Loucy (cell line): ENCODE data around the gene PVALB.

ENCODE experiments used
- H2AFZ ChIP-seq: fragments of 200-600 bp; sonication (generic); 2 replicates; pipeline ENCODE4 v1.6.0; 2016; ENCODE audit warnings: antibody characterized with exemption, mild to moderate bottlenecking, low read length, moderate library complexity
- H3F3A ChIP-seq: fragments of 200-600 bp; 2 replicates; pipeline ENCODE4 v1.6.0; 2016; ENCODE audit warnings: antibody characterized with exemption, low read depth, mild to moderate bottlenecking
- H3K27me3 ChIP-seq: fragments of 200-600 bp; sonication (generic); 2 replicates; pipeline ENCODE4 v1.6.1; 2014; ENCODE audit warnings: low read length, mild to moderate bottlenecking; ENCODE audit not compliant: insufficient read depth, poor library complexity, severe bottlenecking
- H3K36me3 ChIP-seq: fragments of 200-600 bp; sonication (generic); 2 replicates; pipeline ENCODE4 v1.6.1; 2016; ENCODE audit warnings: low read length; ENCODE audit not compliant: insufficient read depth
- H3K4me1 ChIP-seq: fragments of 200-600 bp; sonication (generic); 2 replicates; pipeline ENCODE4 v1.5.1; 2014; ENCODE audit warnings: low read length, mild to moderate bottlenecking; ENCODE audit not compliant: insufficient read depth, poor library complexity, severe bottlenecking
- H3K4me2 ChIP-seq: fragments of 200-600 bp; sonication (generic); 2 replicates; pipeline ENCODE4 v1.6.0; 2014; ENCODE audit warnings: antibody characterized with exemption, low read length, low read depth, mild to moderate bottlenecking; ENCODE audit not compliant: poor library complexity, severe bottlenecking
- H3K4me3 ChIP-seq: fragments of 200-600 bp; sonication (generic); 2 replicates; pipeline ENCODE4 v1.5.1; 2014; ENCODE audit warnings: low read length, mild to moderate bottlenecking, mixed read lengths; ENCODE audit not compliant: poor library complexity, severe bottlenecking
- H3K79me2 ChIP-seq: fragments of 200-600 bp; sonication (generic); 2 replicates; pipeline ENCODE4 v1.6.1; 2014; ENCODE audit warnings: low read length; ENCODE audit not compliant: insufficient read depth
- H3K9ac ChIP-seq: fragments of 200-600 bp; sonication (generic); 2 replicates; pipeline ENCODE4 v1.6.0; 2014; ENCODE audit warnings: mild to moderate bottlenecking, low read depth, low read length, moderate library complexity; ENCODE audit not compliant: poor library complexity, severe bottlenecking
- H3K9me2 ChIP-seq: fragments of 200-600 bp; sonication (generic); replicated peaks from 2 replicates; pipeline ENCODE4 v1.6.1; 2016; ENCODE audit warnings: low read depth, low read length, mixed read lengths
- H3K9me3 ChIP-seq: fragments of 200-600 bp; sonication (generic); 2 replicates; pipeline ENCODE4 v1.6.1; 2014; ENCODE audit warnings: mild to moderate bottlenecking, antibody characterized with exemption, low read length, low read depth; ENCODE audit not compliant: insufficient read depth
- H4K20me1 ChIP-seq: fragments of 200-600 bp; sonication (generic); 2 replicates; pipeline ENCODE4 v1.6.0; 2014; ENCODE audit warnings: antibody characterized with exemption, low read length, mild to moderate bottlenecking; ENCODE audit not compliant: insufficient read depth, poor library complexity, severe bottlenecking
- EZH2phosphoT487 ChIP-seq: fragments of 200-600 bp; IDR thresholded peaks from 2 replicates; pipeline ENCODE4 v1.6.1; 2018; ENCODE audit warnings: antibody characterized with exemption, mild to moderate bottlenecking, moderate library complexity, borderline replicate concordance
- TF ChIP-seq, protein P1 (sequence below): fragments of 200-600 bp; sonication (generic); conservative IDR thresholded peaks from 2 replicates; pipeline ENCODE4 v1.5.1; 2014; ENCODE audit warnings: mild to moderate bottlenecking, antibody characterized with exemption, low read length

PVALB gene

DNA sequence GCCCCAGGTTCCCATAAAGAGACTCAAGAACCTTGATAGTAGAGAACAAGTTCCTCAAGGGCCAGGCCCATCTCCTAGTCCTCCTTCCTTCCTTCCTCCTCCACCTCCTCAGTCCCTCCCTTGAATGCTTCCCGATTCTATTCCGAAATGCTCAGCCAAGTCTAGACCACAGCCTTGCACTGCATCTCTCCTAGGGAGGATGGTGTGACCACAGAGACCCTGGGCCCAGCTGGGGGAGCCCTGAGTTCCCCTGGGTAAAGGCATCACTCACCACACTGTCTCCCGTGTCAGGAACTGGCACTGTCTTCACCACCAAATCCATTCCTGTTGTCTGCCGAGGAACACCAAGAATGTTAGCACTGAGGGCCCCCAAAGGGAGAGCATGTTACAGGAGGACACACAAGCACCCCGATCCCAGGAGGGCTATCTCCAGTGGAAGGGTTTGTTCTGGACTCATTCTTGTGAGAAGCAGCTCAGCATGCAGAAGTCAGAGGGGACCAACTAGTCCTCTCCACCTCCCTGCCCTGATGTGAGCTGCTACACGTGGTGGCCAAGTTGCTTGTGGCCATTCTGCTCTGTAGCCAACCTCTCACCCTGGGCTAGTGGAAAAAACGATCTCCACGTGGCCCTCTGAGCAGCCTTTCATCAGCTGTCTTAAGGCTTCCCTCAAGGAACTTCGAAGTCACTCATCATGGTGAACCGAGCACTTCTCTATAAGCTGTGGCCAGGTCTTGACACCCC lies 49.6 kb downstream of the PVALB start:
- H3K27me3 ChIP-seq: no peaks in the 10 kb centered on the region
- TF ChIP-seq EZH2phosphoT487: no peak
- TF ChIP-seq, protein P1, sequence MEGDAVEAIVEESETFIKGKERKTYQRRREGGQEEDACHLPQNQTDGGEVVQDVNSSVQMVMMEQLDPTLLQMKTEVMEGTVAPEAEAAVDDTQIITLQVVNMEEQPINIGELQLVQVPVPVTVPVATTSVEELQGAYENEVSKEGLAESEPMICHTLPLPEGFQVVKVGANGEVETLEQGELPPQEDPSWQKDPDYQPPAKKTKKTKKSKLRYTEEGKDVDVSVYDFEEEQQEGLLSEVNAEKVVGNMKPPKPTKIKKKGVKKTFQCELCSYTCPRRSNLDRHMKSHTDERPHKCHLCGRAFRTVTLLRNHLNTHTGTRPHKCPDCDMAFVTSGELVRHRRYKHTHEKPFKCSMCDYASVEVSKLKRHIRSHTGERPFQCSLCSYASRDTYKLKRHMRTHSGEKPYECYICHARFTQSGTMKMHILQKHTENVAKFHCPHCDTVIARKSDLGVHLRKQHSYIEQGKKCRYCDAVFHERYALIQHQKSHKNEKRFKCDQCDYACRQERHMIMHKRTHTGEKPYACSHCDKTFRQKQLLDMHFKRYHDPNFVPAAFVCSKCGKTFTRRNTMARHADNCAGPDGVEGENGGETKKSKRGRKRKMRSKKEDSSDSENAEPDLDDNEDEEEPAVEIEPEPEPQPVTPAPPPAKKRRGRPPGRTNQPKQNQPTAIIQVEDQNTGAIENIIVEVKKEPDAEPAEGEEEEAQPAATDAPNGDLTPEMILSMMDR: no peak
- no peak overlapping the region for H2AFZ ChIP-seq
- H3K4me1 ChIP-seq: no peaks in the 10 kb centered on the region
- H3K4me3 ChIP-seq: no peak overlapping the region
- H4K20me1 ChIP-seq: no peaks in the 10 kb centered on the region
- no peaks in the 10 kb centered on the region for H3K9me2 ChIP-seq
- H3K9ac ChIP-seq: no peak overlapping the region
- H3F3A ChIP-seq: no peaks in the 10 kb centered on the region
- no peaks in the 10 kb centered on the region for H3K36me3 ChIP-seq
- H3K9me3 ChIP-seq: no peaks in the 10 kb centered on the region
- no peaks in the 10 kb centered on the region for H3K79me2 ChIP-seq
- H3K4me2 ChIP-seq: no peak overlapping the region

DNA sequence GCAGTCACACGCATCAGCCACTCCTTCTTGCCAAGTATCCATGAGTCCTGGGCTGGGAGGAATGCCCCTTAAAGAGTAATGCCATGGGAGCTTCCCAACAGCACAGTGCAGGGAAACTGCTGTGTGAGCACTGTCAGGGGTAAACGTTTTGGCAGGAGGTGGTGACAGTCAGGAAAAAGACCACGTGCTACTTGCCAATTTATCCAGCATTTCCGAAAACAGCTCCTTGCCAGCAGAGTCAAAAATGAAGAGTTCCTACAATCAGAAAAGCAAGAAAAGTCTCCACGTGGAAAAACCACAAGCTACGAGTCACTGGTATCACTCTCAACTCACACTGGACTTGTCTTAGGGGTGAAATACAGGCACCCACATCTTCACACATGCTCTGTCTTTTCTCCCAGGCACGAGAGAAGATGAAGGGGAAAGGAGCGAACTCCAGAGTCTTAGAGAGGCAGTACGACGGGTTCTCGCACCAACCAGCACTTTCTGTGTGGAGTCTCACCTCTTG lies 50.8 kb downstream of the PVALB start:
- Histone ChIP-seq H4K20me1 (no peaks in the 10 kb centered on the region), H3K9me2 (no peaks in the 10 kb centered on the region), H3K9me3 (no peaks in the 10 kb centered on the region), H3K27me3 (no peaks in the 10 kb centered on the region), H2AFZ (no peak overlapping the region), H3K4me1 (no peaks in the 10 kb centered on the region), H3K36me3 (no peaks in the 10 kb centered on the region), H3K79me2 (no peaks in the 10 kb centered on the region), H3K4me2 (no peak overlapping the region), H3F3A (no peaks in the 10 kb centered on the region), H3K4me3 (no peak overlapping the region), H3K9ac (no peak overlapping the region)
- TF ChIP-seq, protein P1: no peak
- no peak for TF ChIP-seq EZH2phosphoT487

DNA sequence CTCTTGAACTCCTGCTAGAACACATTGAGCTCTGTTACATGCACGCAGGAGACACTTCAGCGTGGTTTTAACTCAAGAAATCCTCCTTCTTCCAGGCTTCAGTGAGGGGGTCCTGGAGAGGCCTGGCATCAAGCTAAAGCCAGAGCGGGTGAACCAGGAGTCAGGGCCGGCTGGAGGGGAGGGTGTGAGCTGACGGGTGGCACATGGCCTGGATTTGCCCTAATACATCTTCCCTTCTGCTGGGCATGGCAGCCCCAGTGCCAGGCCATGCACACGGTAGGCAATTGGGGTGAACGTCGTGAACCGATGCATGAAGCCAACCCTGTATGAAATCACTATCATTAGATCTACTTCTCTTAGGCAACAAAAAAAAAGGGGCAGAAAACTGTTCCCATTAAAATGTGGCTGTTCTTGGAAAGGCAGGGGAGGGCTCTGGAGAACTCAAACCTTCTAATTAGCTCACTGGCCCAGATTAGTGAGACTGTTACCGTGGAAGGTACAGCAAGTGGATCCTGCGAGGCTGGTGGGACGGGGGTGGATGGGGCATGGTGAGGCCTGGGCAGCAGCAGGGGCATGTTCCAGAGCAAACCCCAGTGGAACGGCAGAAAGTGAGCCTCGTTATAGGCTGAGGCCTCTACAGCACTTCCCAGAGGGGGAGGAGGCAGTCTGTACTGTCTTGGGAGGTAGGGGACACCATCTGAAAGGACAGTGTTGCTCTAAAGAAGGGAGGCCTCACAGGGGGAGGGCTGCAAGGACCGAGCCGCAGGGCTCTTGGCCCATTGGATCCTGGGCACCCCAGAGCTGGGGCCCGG lies 51.5 kb downstream of the PVALB start:
- no peak overlapping the region for H3K9ac ChIP-seq
- no peaks in the 10 kb centered on the region for H3K9me3 ChIP-seq
- no peak overlapping the region for H3K4me2 ChIP-seq
- no peaks in the 10 kb centered on the region for H3K9me2 ChIP-seq
- no peak overlapping the region for H3K4me3 ChIP-seq
- H3K36me3 ChIP-seq: no peaks in the 10 kb centered on the region
- no peak overlapping the region for H2AFZ ChIP-seq
- no peaks in the 10 kb centered on the region for H3K27me3 ChIP-seq
- H3K79me2 ChIP-seq: no peaks in the 10 kb centered on the region
- no peaks in the 10 kb centered on the region for H3K4me1 ChIP-seq
- H3F3A ChIP-seq: no peaks in the 10 kb centered on the region
- TF ChIP-seq, protein P1: no peak
- TF ChIP-seq EZH2phosphoT487: no peak
- H4K20me1 ChIP-seq: no peaks in the 10 kb centered on the region
